BLaER1 (cell line): ENCODE data around the gene MAP3K20.
"Not testable (repeated sequence)": the region's sequence is repeated elsewhere in the genome, so short reads cannot be mapped to it uniquely, and the experiment has no call there.

Source experiments
- H3K27ac ChIP-seq: shearing (Covaris generic); formaldehyde crosslinking; 2 replicates; pipeline ENCODE4 v1.8.1; 2022
- H3K27me3 ChIP-seq: shearing (Covaris generic); formaldehyde crosslinking; 2 replicates; pipeline ENCODE4 v1.8.1; 2022
- H3K36me3 ChIP-seq: shearing (Covaris generic); formaldehyde crosslinking; 2 replicates; pipeline ENCODE4 v1.8.1; 2022
- H3K4me1 ChIP-seq: shearing (Covaris generic); formaldehyde crosslinking; 2 replicates; pipeline ENCODE4 v1.8.1; 2022
- H3K4me2 ChIP-seq: shearing (Covaris generic); formaldehyde crosslinking; 2 replicates; pipeline ENCODE4 v1.8.1; 2022
- H3K4me3 ChIP-seq: shearing (Covaris generic); formaldehyde crosslinking; 2 replicates; pipeline ENCODE4 v1.8.1; 2022
- H3K9ac ChIP-seq: shearing (Covaris generic); formaldehyde crosslinking; 2 replicates; pipeline ENCODE4 v1.8.1; 2022
- H3K9me3 ChIP-seq: shearing (Covaris generic); formaldehyde crosslinking; 2 replicates; pipeline ENCODE4 v1.8.1; 2022
- H4K20me1 ChIP-seq: shearing (Covaris generic); formaldehyde crosslinking; 2 replicates; pipeline ENCODE4 v1.8.1; 2022
- Cebpa-rat ChIP-seq: shearing (Covaris generic); IDR thresholded peaks from 2 replicates; pipeline ENCODE4 v1.8.1; 2022

Gene MAP3K20

GRCh38 chr2:173119944-173120343 lies 44.3 kb downstream of the MAP3K20 start:
- Histone ChIP-seq H3K36me3 (peaks cover 35% of the 10 kb centered on the region), H4K20me1 (peaks cover 21% of the 10 kb centered on the region; the same call in 1 of the 2 replicates), H3K27me3 (no peaks in the 10 kb centered on the region), H3K4me3 (no peak overlapping the region), H3K9ac (no peak overlapping the region), H3K9me3 (peaks cover 9% of the 10 kb centered on the region; the same call in 1 of the 2 replicates), H3K27ac (no peak overlapping the region), H3K4me2 (no peak overlapping the region), H3K4me1 (peaks cover 21% of the 10 kb centered on the region)
- no peak for TF ChIP-seq Cebpa-rat

- Histone ChIP-seq H3K27me3 (no peaks in the 10 kb centered on the region), H3K9ac (no peak overlapping the region), H3K36me3 (peaks cover 28% of the 10 kb centered on the region), H4K20me1 (peaks cover 22% of the 10 kb centered on the region; the same call in 1 of the 2 replicates), H3K27ac (no peak overlapping the region), H3K4me2 (no peak overlapping the region), H3K4me3 (no peak overlapping the region), H3K4me1 (peaks cover 39% of the 10 kb centered on the region), H3K9me3 (no peaks in the 10 kb centered on the region)
- TF ChIP-seq Cebpa-rat, result no peak
Observed at GRCh38 chr2:173122936-173123335, 47.3 kb downstream of the MAP3K20 start.

GRCh38 chr2:173124441-173124840 lies 48.8 kb downstream of the MAP3K20 start:
- Histone ChIP-seq H3K27ac (no peak overlapping the region), H3K4me3 (no peak overlapping the region), H3K4me1 (peaks cover 39% of the 10 kb centered on the region), H3K9ac (no peak overlapping the region), H3K36me3 (peaks cover 28% of the 10 kb centered on the region), H3K9me3 (no peaks in the 10 kb centered on the region), H3K27me3 (no peaks in the 10 kb centered on the region), H3K4me2 (peak overlapping the region; percentile 54), H4K20me1 (peaks cover 22% of the 10 kb centered on the region; the same call in 1 of the 2 replicates)
- TF ChIP-seq Cebpa-rat, result no peak

GRCh38 chr2:173126819-173127218 lies 51.2 kb downstream of the MAP3K20 start:
- Histone ChIP-seq H3K36me3 (peaks cover 17% of the 10 kb centered on the region), H3K4me3 (no peak overlapping the region), H3K4me1 (peaks cover 49% of the 10 kb centered on the region), H3K27me3 (no peaks in the 10 kb centered on the region), H3K9me3 (no peaks in the 10 kb centered on the region), H3K27ac (no peak overlapping the region), H3K9ac (no peak overlapping the region), H4K20me1 (peaks cover 33% of the 10 kb centered on the region; the same call in 1 of the 2 replicates), H3K4me2 (peak overlapping the region; percentile 44)
- TF ChIP-seq Cebpa-rat, result no peak

GRCh38 chr2:173128132-173128531 lies 52.5 kb downstream of the MAP3K20 start:
- not testable (repeated sequence) for H3K9me3 ChIP-seq, H3K4me3 ChIP-seq, H3K9ac ChIP-seq, H3K27me3 ChIP-seq, H3K36me3 ChIP-seq, H3K4me2 ChIP-seq, H3K27ac ChIP-seq
- peaks cover 30% of the 10 kb centered on the region; the same call in 1 of the 2 replicates for H4K20me1 ChIP-seq
- H3K4me1 ChIP-seq, result peaks cover 46% of the 10 kb centered on the region

GRCh38 chr2:173130496-173131465 lies 55.1 kb downstream of the MAP3K20 start:
- H3K9me3 ChIP-seq, result no peaks in the 10 kb centered on the region
- H3K4me3 ChIP-seq, result no peak overlapping the region
- H3K27ac ChIP-seq, result no peak overlapping the region
- no peak for TF ChIP-seq Cebpa-rat
- peak overlapping the region; percentile 11; the same call in 1 of the 2 replicates for H3K4me2 ChIP-seq
- H3K9ac ChIP-seq, result no peak overlapping the region
- H3K27me3 ChIP-seq, result no peaks in the 10 kb centered on the region
- H4K20me1 ChIP-seq, result peaks cover 18% of the 10 kb centered on the region; the same call in 1 of the 2 replicates
- H3K36me3 ChIP-seq, result no peaks in the 10 kb centered on the region
- peaks cover 27% of the 10 kb centered on the region for H3K4me1 ChIP-seq

GRCh38 chr2:173132531-173132930 lies 56.9 kb downstream of the MAP3K20 start:
- no peaks in the 10 kb centered on the region for H3K27me3 ChIP-seq
- H3K9ac ChIP-seq, result no peak overlapping the region
- no peak overlapping the region for H3K27ac ChIP-seq
- no peak for TF ChIP-seq Cebpa-rat
- H3K4me1 ChIP-seq, result peaks cover 30% of the 10 kb centered on the region
- H3K9me3 ChIP-seq, result no peaks in the 10 kb centered on the region
- no peak overlapping the region for H3K4me3 ChIP-seq
- no peaks in the 10 kb centered on the region for H3K36me3 ChIP-seq
- H4K20me1 ChIP-seq, result peaks cover 18% of the 10 kb centered on the region; the same call in 1 of the 2 replicates
- H3K4me2 ChIP-seq, result no peak overlapping the region

- no peak for TF ChIP-seq Cebpa-rat
Observed at GRCh38 chr2:173134703-173135102, 59.1 kb downstream of the MAP3K20 start.

GRCh38 chr2:173136067-173136466 lies 60.4 kb downstream of the MAP3K20 start:
- TF ChIP-seq Cebpa-rat, result no peak
- Histone ChIP-seq H3K9ac (no peak overlapping the region), H3K27ac (no peak overlapping the region), H4K20me1 (peaks cover 10% of the 10 kb centered on the region; the same call in 1 of the 2 replicates), H3K27me3 (no peaks in the 10 kb centered on the region), H3K4me2 (peak overlapping the region; percentile 29), H3K9me3 (peaks cover 10% of the 10 kb centered on the region), H3K4me1 (peaks cover 20% of the 10 kb centered on the region), H3K36me3 (peaks cover 19% of the 10 kb centered on the region), H3K4me3 (no peak overlapping the region)

More at GRCh38 chr2:173134703-173135102, 59.1 kb downstream of the MAP3K20 start:
- no peak overlapping the region for H3K4me3 ChIP-seq
- H3K4me1 ChIP-seq, result peaks cover 30% of the 10 kb centered on the region
- H3K9ac ChIP-seq, result no peak overlapping the region
- H3K27ac ChIP-seq, result no peak overlapping the region
- no peak overlapping the region for H3K4me2 ChIP-seq
- peaks cover 10% of the 10 kb centered on the region; the same call in 1 of the 2 replicates for H3K36me3 ChIP-seq
- H3K27me3 ChIP-seq, result no peaks in the 10 kb centered on the region
- H4K20me1 ChIP-seq, result peaks cover 18% of the 10 kb centered on the region; the same call in 1 of the 2 replicates
- no peaks in the 10 kb centered on the region for H3K9me3 ChIP-seq

GRCh38 chr2:173136599-173136998 lies 61.0 kb downstream of the MAP3K20 start:
- H3K9me3 ChIP-seq, result peaks cover 15% of the 10 kb centered on the region
- H3K27me3 ChIP-seq, result no peaks in the 10 kb centered on the region
- H3K27ac ChIP-seq, result no peak overlapping the region
- TF ChIP-seq Cebpa-rat, result no peak
- no peak overlapping the region for H3K4me3 ChIP-seq
- peaks cover 19% of the 10 kb centered on the region for H3K4me1 ChIP-seq
- H4K20me1 ChIP-seq, result 0 out of 2 replicates have a peak, but pooled peaks cover 7% of the 10 kb centered on the region
- H3K36me3 ChIP-seq, result peaks cover 19% of the 10 kb centered on the region
- no peak overlapping the region for H3K9ac ChIP-seq
- peak overlapping the region; percentile 29 for H3K4me2 ChIP-seq
